ENCODE data around the gene KIF2A.
A peak's percentile ranks its signal among the peaks of the same experiment; 100 is the strongest.

KIF2A gene

DNA sequence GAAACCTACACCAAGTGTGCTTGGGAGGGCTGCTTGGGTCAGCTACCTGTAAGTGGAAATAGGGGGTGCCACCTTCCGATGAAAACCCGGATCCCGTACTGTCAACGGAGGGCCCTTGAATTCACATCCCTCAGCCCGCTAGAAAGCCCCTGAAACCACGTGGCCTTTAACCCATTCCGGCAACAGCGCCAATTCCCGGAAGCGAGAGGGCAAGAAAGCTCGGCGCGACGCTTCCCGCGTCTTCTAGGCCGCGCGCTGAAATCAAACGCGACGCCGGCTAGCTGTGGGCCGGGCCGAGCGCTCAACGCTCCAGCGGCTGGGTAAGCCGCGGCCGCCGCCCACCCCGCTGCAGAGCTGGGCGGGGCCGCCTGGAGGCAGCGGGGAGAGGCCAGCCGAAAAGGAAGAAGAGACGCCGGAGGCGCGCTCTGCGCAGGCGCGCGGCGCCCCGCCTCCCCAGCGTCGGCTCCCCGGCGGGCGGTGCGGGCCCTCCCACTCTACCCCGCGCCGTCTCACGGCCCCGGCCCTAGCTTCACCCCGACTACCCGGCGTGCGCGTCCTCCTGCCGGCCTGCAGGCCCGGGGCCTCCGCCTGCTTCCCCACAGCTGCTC lies at the start of gene KIF2A:
Gene KIF2A, plus strand, starts transcription at position 492 of the 608 bp plus-strand sequence. CDS start 267 bp downstream, outside the sequence.
- DNase-seq: peak; percentile 93 to 94

DNA sequence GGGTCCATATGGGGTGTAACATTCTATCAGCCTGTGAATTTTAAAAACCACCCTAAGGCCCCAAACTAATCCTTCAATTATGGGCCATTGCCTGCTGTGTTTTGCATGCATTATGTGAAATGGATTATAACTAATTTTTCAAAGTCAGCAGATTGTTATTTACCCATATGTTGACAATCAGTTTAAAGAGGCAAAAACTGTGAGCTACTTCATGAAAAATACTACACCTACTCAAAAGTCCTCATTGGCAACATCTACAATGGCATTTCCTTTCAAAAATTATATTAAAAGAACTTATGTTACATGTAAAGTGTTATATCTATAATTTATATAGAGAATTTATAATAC lies 49.0 kb upstream of the KIF2A start:
- no peak for DNase-seq

DNA sequence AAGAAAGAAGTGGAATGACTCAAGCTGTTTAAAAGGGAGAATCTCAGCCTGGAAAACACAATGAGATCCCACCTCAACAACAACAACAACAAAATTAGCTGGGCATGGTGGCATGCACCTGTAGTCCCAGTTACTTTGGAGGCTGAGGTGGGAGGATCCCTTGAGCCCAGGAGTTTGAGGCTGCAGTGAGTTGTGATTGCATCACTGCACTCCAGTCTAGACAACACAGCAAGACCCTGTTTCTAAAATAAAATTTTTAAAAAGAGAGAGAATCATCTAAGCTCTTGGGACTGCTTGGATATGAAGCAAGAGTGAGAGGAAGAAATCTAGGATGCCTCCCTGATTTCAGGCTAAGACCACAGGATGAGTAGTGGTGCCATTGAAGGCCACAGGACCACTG lies 47.4 kb upstream of the KIF2A start:
- DNase-seq: no peak

DNA sequence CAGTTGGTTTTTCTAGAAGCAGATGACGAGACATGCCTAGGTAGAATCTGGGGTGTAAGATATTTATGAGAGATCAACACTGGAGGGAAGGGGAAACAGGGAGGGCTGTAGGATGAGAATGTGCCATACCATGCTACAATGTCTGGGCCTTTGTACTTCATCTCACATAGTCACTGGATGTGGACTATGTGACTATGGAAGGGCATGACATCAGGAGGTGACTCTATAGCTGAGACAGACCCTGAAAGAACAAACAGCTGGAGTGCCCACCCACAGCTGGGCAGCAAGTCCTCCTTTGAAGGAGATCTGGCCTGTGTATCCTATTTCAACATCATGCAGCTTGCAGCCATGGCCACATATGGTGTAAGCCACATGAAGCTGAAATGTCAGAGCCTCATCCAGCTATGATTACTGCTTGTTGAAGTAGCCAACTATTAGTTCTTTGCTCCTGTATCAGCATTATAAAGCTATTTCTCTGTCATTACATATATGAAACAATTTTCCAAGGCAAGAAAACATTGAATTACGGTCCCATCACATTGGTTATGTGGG lies 46.2 kb upstream of the KIF2A start:
- DNase-seq: no peak

DNA sequence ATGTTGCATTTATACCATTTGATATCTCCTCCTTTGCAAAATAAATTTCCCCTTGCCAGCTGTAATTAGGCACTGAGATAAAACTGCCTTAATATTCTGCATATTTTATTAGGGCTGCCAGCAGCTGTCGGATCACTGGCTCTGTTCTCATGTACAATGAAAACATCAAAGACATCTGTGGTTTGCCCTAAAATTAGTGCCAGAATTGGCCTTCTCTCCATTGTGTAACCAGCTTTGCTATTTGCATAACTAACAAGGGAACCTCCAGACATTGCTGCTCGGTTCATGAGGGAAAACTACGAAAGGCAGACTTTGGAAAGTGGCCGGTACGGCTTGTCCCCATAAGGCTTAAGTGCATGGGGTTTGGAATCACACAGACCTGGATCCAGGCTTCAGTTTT lies 45.5 kb upstream of the KIF2A start:
- no peak for DNase-seq

DNA sequence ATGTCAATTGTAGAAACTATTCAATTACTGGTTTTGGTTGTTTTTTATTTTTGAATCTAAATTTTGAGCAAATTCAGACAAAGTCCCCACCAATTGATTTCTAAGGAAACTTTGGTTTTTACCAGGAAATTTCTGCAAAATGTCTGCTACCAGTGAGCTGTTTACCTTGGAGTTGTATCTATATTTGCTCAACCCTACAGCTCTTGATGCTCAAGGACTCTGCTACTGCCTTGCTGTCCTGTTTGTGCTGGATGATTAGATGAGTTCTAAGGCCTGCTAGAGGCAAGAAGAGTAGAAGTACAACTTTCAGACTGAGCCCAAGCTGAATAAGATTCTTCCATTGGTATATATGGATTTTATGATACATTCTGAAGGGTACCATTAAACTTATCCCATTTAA lies 42.6 kb upstream of the KIF2A start:
- DNase-seq: no peak

DNA sequence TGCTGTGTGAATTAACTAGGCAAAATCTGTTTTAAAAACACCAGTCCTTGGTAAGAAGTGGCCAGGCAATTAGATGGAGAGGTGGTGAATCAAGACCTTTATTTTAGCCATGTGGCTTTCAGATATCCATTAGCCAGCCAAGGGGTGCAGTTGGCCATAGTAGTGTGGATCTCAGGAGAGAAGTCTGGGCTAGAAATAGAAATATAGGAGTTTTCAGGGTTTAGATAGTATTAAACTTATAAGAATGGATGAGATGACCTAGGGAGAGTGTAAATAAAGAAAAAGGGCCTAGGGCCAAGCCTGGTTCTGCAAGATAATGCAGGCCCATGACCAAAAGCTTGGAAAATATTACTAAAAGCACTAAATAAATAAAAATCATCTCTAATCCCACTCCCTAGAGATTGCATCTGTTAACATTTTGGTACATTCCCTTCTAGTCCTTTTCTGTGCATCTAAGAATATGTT lies 40.3 kb upstream of the KIF2A start:
- no peak for DNase-seq

DNA sequence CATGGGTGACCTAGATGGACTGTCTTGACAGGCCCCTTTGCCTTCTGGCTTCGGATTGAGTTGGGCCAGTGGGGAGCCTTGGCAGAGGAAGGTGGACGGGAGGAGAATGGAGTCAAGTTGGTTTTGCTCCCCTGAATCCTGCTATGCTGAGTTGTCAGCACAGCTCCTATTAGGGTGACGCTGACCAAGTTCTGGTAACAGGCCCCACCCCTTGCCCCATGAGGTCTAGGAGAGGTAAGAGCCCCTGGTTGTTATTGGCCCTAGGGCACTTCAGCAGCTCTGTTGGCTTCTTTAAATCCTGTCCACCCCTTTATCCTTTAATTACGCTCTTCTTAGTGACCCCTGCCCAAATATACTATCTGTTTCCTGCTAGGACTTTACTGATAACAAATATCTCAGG lies 39.4 kb upstream of the KIF2A start:
- no peak for DNase-seq

DNA sequence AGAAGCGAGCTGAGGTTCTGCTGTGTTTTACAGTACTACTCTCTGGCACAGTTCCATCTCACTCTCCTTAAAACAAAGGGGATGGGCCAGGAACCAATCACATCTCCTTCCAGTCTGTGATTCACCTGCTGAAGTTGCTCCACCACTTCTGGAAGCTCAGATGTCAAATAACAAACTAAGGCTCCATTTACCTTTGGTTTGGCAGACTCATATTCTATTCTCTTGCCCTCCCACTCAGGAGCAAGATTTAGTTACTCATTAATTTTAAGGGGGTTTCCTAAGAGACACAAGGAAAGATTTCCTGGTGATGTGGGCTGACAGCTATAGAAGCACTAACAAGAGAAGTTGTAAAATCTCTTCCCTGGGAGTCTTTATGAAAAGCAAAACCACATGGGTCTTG lies 37.8 kb upstream of the KIF2A start:
- DNase-seq: no peak

DNA sequence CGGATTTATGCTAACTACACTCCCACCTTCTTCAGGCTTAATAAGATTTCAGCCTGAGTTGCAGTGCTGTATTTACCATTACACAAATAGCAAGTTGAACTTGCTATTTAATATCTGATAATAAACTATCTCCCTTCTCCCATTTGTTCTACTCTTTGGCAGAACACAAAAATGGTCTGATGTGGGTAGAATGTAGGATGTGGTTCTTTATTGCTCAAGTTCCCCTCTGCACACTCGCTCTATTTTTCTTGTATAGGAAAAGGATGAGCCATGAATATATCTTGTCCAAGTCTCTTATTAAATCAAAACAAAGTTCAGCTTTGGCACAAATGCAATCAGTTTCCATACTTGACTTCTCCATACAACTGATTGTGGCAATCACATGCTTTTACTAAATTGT lies 37.2 kb upstream of the KIF2A start:
- DNase-seq: no peak

DNA sequence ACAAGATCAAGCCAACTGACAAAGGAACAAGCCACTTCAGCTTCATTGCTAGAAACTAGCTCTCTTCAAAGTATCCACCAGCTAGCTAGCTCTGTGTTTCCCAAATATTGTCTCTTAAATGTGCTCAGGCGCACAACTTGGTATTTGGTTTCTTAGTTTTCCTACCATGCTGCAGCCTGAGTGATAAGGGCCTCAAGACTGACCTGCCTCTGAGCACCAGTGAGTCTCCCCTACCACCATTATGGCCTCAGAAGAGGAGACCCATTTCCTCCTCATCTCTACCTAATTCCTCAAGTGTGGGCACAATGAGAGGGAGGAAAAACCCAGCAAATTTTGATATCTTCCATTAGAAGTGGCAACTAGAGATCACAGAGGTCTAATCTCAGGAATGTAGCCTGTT lies 34.6 kb upstream of the KIF2A start:
- no peak for DNase-seq

DNA sequence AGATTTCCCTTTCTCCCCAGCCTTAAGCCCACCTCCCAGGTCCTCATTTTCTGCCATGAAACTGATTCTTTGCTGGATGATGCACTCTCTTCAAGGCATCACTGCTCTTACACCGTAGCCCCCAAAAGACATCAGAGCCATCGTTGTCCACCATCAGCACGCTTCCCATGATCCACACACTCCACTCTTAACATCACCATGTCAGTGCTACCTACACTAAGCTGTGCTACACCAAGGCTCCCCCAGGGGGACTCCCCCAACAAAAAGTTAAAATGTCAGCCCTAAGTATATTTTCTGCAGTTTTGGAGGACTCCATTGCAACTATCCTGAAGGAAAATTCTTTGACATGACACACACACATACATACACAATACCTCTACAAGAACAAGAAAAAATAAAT lies 34.1 kb upstream of the KIF2A start:
- no peak for DNase-seq

DNA sequence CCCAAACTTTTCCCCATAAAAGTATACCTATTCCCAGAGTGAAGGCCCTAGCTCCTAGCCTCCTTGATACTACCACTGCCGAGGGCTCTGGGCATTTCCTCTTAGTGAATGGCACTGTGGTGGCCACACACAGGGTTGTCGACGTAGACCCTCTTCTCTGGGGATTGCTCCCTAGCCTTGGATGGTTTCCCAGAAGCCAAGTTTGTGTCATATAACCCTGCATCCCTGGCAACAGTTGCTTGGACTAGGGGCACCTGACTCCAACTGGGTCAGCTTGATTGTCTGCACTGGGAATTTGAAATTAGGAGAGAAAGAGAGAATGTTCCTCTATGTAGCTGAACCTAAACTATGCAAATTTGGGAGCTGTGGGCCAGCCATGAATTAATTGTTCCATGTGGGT lies 32.3 kb upstream of the KIF2A start:
- DNase-seq: no peak

DNA sequence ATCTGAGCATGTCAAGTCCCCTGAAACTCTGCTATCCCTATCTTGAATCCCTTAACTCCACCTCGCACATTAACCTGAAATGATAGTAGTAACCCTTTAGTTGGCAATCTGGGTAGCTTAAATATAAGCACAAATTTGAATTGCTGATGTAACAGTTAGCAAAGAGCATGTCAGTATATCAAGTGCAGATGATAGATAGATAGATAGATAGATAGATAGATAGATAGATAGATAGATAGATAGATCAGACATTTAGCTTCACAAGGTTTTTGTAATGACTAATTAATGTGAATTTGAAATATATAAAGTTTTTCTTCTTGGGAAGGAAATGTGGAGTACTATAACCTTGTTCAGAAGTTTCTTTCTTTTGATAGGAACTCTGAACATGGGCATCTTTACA lies 30.4 kb upstream of the KIF2A start:
- DNase-seq: no peak

DNA sequence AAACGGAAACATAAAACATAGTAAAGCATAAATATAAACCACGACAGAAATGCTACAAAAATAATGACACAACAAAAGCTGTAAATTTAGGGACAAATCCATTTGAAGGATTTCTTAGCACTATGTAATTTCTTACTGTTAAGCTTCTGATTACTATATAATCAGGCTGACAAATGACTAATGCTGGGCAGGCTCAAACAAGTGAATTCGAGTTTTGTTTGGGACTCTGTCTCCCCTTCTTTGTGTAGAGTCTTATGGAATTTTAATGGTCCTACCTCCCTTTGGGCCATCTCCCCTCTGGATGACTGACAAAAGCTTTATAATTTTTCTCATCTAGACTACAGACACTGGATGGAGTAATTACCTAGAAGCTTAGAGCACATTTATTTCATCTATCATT lies 24.6 kb upstream of the KIF2A start:
- no peak for DNase-seq

DNA sequence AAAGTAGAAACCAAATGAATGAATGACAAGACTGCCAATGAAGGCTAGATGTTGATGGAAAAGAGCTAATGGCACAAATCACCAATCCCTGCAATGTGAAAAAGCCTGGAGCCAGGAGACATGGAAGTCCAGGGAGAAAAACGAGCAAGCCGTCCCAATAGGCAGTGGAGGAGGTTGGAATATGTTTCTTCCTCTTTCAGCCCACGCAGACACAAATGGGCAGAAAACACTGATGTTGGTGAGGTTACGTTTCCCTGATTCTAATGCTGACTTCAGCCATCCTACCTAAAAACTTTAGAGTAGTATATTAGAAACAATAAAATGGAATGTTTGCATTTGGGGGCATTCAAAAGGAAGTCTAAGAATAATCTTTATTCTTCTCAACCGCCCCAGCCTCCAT lies 23.9 kb upstream of the KIF2A start:
- no peak for DNase-seq

DNA sequence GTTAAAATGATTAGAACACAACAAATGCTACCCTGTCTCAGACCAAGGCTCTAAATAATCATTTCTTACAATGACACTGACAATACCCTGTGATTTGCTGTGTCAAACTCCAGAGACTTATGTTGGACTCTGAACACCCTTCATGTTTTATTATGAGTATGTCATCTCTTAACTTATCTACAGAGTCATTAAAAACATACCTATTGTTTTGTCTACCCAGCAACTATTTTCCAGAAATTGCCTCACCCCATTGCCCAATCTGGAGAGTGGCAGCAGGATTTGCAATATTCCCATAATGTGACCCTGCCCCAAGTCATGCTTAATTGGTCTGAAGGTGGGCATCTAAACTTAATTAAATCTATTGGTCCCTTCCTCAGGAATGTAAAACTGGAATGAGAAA lies 23.0 kb upstream of the KIF2A start:
- no peak for DNase-seq

DNA sequence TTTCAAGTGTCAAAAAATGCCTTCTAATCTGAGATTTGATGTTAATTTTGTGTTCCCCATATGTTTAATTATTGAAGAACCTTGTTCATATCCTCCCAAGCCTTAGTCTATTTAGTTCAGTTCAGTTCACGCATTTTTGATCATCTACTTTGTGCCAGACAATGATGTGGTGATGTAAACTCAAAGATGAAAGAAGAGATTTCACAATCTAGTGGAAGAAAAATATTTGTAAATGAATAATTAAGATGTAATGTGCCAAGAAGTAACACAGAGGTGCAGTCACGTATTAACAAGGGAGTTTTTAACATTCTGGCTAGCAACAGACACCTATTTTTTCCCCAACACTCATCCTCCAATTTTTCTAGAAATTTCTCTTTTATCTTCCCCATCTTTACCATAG lies 22.1 kb upstream of the KIF2A start:
- no peak for DNase-seq

DNA sequence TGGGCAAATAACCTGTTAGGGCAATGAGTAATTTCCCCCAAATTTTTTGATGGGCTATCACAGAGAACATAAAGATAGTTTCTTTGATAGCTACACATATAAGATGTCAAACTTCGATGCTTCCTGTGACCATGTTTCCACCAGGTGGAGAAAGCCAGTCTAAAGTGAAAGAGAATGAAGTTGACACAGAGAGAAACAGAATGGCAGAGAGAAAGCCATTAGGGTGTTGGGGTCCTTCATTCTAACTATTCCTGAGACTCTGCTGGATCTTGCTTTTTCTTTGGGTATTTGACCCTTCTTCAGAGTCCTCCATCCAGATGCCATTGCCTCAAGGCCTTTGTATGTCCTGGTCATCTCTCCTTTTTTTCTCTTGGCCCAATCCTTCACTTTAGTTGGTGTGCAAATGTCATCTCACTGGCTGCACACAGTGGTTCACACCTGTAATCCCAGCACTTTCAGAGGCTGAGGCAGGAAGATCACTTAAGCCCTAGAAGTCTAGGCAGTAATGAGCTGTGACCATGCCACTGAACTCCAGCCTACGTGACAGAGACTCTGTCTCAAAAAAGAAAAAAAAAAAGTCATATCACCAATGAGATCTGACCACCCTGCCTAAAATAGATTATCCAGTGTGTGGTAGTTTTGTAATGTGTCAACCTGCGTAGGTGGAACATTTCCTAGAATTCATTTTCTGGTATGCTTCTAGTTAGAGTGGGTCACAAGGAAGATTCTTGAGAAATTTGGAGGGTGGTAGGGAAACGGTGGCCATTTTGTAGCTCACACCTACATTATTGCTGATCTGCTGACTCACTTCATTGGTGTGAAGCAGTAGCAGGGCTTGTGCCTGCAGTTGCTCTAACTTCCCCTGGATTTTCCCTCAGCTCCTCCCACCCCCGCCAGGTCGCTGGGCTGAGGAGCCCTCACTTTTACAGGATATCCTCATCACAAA lies 20.8 kb upstream of the KIF2A start:
- peak; percentile 20 to 22 for DNase-seq

DNA sequence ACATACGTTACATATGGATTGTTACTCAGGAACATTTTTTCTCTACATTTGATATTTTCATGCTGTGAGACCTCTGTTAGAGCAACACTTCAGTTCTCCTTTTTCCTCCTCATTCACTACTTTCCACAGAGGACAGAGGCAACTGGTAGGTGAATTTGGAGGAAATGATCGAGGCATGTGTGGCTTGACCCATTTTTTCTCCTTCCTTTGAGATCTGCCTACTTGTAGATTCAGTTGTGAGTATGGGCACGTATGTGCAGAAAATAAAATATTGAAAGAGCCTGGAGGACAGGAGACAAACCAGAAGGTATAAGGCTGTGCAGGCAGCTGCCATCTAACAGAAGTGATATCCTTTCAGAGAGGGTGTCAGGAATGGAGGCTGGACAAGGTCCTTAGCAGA lies 19.2 kb upstream of the KIF2A start:
- DNase-seq: peak in 1 of 2 donors; percentile 11

DNA sequence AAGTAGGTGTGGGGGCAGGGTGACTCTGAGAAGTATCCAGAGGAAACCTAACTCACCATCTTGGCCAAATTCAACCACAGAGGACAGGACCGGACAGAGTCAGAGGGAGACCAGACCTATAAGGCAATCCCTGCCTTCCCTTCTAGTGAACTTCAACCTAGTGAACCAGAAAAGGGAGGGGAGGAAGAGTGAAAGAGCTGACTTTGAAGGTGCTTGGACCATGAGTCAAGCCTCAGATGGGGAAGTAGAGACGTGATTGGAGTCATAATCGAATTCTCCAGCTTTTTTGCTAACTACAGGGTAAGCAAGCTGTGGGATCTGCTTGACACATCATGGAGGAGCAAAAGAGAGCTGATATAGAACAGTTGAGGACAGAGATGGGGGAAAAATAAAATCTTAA lies 18.8 kb upstream of the KIF2A start:
- no peak for DNase-seq

DNA sequence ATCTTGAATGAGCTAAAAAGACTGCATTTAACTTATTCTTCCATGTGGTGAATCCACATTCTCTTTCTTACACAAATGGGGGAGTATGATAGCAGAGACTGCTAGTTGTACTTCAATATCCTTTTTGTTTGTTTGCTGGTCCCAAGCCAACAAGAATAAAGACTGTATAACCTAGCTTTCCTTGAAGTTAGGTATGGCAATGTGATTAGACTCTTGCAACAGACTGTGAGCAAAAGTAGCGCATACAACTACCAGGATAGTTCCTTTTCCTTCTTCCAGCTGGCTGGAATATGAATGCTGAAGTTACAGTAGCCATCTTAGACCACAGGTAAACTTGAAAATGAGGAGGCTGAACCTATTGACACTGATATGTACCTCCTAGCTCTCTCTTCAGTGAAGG lies 17.9 kb upstream of the KIF2A start:
- no peak for DNase-seq

DNA sequence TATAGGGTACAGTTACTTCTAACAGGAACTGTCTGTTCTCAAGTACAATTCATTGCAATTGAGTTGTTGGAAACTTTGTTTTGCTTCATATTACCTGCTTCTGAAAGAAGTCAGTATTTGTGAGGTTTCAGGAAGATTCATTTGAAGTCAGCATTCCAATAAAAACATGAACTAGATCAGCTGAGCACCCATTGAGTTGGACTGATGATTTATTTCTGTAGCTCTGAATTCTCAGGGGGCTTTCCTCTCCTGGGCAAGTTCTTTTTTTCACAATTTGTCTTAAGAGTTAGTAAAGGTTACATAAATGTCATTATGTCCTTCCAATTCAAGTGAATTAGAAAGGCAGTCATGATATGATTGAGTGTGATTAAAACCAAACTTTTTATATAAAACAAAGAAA lies 16.2 kb upstream of the KIF2A start:
- no peak for DNase-seq

DNA sequence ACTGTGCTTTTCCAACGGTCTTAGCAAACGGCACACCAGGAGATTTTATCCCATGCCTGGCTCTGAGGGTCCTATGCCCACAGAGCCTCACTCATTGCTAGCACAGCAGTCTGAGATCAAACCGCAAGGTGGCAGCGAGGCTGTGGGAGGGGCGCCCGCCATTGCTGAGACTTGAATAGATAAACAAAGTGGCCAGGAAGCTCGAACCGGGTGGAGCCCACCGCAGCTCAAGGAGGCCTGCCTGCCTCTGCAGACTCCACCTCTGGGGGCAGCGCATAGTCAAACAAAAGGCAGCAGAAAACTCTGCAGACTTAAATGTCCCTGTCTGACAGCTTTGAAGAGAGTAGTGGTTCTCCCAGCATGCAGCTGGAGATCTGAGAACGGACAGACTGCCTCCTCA lies 14.2 kb upstream of the KIF2A start:
- DNase-seq: peak; percentile 75 to 76
